ENCODE results near the gene INSYN2B.

- TF ChIP-seq, protein P1, sequence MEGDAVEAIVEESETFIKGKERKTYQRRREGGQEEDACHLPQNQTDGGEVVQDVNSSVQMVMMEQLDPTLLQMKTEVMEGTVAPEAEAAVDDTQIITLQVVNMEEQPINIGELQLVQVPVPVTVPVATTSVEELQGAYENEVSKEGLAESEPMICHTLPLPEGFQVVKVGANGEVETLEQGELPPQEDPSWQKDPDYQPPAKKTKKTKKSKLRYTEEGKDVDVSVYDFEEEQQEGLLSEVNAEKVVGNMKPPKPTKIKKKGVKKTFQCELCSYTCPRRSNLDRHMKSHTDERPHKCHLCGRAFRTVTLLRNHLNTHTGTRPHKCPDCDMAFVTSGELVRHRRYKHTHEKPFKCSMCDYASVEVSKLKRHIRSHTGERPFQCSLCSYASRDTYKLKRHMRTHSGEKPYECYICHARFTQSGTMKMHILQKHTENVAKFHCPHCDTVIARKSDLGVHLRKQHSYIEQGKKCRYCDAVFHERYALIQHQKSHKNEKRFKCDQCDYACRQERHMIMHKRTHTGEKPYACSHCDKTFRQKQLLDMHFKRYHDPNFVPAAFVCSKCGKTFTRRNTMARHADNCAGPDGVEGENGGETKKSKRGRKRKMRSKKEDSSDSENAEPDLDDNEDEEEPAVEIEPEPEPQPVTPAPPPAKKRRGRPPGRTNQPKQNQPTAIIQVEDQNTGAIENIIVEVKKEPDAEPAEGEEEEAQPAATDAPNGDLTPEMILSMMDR (IDR thresholded peaks at IDR 0.05; ENCODE audit: low read depth, low read length): no peak
- TF ChIP-seq EZH2phosphoT487 (IDR thresholded peaks at IDR 0.05; ENCODE audit: low read depth): no peak
These were observed 105.1 kb downstream of the INSYN2B start for GRCh38 chr5:169875091-169875728.
